A549 (cell line): ENCODE measurements around the gene SLC6A5.

Experiments used
- CTCF ChIP-seq: fragments of >200 bp; sonication (Bioruptor Twin); formaldehyde crosslinking; IDR thresholded peaks from 3 replicates; pipeline ENCODE4 v1.5.1; 2016
- EP300 ChIP-seq, 2 experiments: fragments of >200 bp; sonication (Bioruptor Twin); formaldehyde crosslinking; IDR thresholded peaks; 2 replicates in 1 of 2; 3 replicates in 1 of 2; pipeline ENCODE4 v1.6.1; 2016 to 2017
- TF ChIP-seq, protein P1 (sequence below): fragments of 200-600 bp; sonication (generic); IDR thresholded peaks from 2 replicates; pipeline ENCODE4 v1.6.1; 2016; ENCODE audit warnings: antibody characterized with exemption, mild to moderate bottlenecking, moderate library complexity

DNA sequence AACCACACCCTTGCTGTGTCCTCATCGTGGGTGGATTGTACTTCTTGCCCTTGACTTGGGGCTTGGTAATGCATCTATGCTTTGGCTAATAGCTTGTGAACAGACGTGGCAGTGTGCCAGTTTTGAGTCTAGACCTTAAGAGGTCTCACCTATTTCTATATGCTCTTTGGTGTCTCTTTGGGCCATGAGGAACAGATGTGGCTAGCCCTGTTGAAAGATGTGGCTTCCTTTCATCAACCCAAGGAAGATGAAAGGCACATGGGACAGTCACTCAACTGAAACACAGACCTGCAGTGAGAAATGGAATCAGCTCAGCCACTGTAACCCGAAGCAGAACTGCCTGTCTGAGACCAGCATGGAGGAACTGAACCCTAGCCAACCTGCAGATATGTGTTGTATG, 62.0 kb downstream of the SLC6A5 start:
- TF ChIP-seq CTCF, result no peak
- no peak for TF ChIP-seq EP300 (IDR thresholded peaks at IDR 0.05)
- TF ChIP-seq, protein P1, sequence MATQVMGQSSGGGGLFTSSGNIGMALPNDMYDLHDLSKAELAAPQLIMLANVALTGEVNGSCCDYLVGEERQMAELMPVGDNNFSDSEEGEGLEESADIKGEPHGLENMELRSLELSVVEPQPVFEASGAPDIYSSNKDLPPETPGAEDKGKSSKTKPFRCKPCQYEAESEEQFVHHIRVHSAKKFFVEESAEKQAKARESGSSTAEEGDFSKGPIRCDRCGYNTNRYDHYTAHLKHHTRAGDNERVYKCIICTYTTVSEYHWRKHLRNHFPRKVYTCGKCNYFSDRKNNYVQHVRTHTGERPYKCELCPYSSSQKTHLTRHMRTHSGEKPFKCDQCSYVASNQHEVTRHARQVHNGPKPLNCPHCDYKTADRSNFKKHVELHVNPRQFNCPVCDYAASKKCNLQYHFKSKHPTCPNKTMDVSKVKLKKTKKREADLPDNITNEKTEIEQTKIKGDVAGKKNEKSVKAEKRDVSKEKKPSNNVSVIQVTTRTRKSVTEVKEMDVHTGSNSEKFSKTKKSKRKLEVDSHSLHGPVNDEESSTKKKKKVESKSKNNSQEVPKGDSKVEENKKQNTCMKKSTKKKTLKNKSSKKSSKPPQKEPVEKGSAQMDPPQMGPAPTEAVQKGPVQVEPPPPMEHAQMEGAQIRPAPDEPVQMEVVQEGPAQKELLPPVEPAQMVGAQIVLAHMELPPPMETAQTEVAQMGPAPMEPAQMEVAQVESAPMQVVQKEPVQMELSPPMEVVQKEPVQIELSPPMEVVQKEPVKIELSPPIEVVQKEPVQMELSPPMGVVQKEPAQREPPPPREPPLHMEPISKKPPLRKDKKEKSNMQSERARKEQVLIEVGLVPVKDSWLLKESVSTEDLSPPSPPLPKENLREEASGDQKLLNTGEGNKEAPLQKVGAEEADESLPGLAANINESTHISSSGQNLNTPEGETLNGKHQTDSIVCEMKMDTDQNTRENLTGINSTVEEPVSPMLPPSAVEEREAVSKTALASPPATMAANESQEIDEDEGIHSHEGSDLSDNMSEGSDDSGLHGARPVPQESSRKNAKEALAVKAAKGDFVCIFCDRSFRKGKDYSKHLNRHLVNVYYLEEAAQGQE, result no peak
